ENCODE results near the gene NETO2.

The NETO2 gene

GRCh38 chr16:47051031-47051430 lies 92.7 kb downstream of the NETO2 start:
- Mint-ChIP-seq H3K9me3 (no peaks in the 10 kb centered on the region), H3K27me3 (ENCODE audit: low read depth) (no peaks in the 10 kb centered on the region), H3K27ac (no peak overlapping the region), H3K4me3 (no peak overlapping the region), H3K36me3 (ENCODE audit: low read depth) (no peaks in the 10 kb centered on the region), H3K4me1 (ENCODE audit: low read depth) (no peaks in the 10 kb centered on the region)

- H3K27ac Mint-ChIP-seq = no peak overlapping the region
- H3K4me3 Mint-ChIP-seq = no peak overlapping the region
- H3K36me3 Mint-ChIP-seq (ENCODE audit: low read depth) = no peaks in the 10 kb centered on the region
- no peaks in the 10 kb centered on the region for H3K27me3 Mint-ChIP-seq (ENCODE audit: low read depth)
- no peaks in the 10 kb centered on the region for H3K9me3 Mint-ChIP-seq
- H3K4me1 Mint-ChIP-seq (ENCODE audit: low read depth) = peaks cover 5% of the 10 kb centered on the region
Measured at GRCh38 chr16:47049901-47050583, 93.7 kb downstream of the NETO2 start.

- Mint-ChIP-seq H3K36me3 (ENCODE audit: low read depth) (no peaks in the 10 kb centered on the region), H3K4me1 (ENCODE audit: low read depth) (peaks cover 8% of the 10 kb centered on the region), H3K9me3 (no peaks in the 10 kb centered on the region), H3K27ac (no peak overlapping the region), H3K4me3 (no peak overlapping the region), H3K27me3 (ENCODE audit: low read depth) (no peaks in the 10 kb centered on the region)
Measured at GRCh38 chr16:47047524-47048203, 96.1 kb downstream of the NETO2 start.

GRCh38 chr16:47046726-47047523 lies 96.8 kb downstream of the NETO2 start:
- Mint-ChIP-seq H3K27me3 (ENCODE audit: low read depth) (no peaks in the 10 kb centered on the region), H3K9me3 (no peaks in the 10 kb centered on the region), H3K27ac (no peak overlapping the region), H3K4me3 (no peak overlapping the region), H3K36me3 (ENCODE audit: low read depth) (no peaks in the 10 kb centered on the region), H3K4me1 (ENCODE audit: low read depth) (peaks cover 8% of the 10 kb centered on the region)

- Mint-ChIP-seq H3K36me3 (ENCODE audit: low read depth) (no peaks in the 10 kb centered on the region), H3K4me3 (no peak overlapping the region), H3K27me3 (ENCODE audit: low read depth) (no peaks in the 10 kb centered on the region), H3K9me3 (no peaks in the 10 kb centered on the region), H3K4me1 (ENCODE audit: low read depth) (peaks cover 8% of the 10 kb centered on the region), H3K27ac (no peak overlapping the region)
Measured at GRCh38 chr16:47045459-47045858, 98.3 kb downstream of the NETO2 start.

GRCh38 chr16:47045023-47045422 lies 98.7 kb downstream of the NETO2 start:
- Mint-ChIP-seq H3K4me3 (no peak overlapping the region), H3K9me3 (no peaks in the 10 kb centered on the region), H3K27ac (no peak overlapping the region), H3K27me3 (ENCODE audit: low read depth) (no peaks in the 10 kb centered on the region), H3K36me3 (ENCODE audit: low read depth) (no peaks in the 10 kb centered on the region), H3K4me1 (ENCODE audit: low read depth) (peaks cover 8% of the 10 kb centered on the region)

GRCh38 chr16:47043970-47044684 lies 99.6 kb downstream of the NETO2 start:
- Mint-ChIP-seq H3K9me3 (no peaks in the 10 kb centered on the region), H3K27ac (no peak overlapping the region), H3K36me3 (ENCODE audit: low read depth) (no peaks in the 10 kb centered on the region), H3K27me3 (ENCODE audit: low read depth) (no peaks in the 10 kb centered on the region), H3K4me3 (no peak overlapping the region), H3K4me1 (ENCODE audit: low read depth) (peaks cover 9% of the 10 kb centered on the region)

GRCh38 chr16:47043200-47043599 lies 100.5 kb downstream of the NETO2 start:
- H3K27me3 Mint-ChIP-seq (ENCODE audit: low read depth) = peaks cover 2% of the 10 kb centered on the region
- no peaks in the 10 kb centered on the region for H3K36me3 Mint-ChIP-seq (ENCODE audit: low read depth)
- no peak overlapping the region for H3K4me3 Mint-ChIP-seq
- H3K27ac Mint-ChIP-seq = no peak overlapping the region
- peaks cover 10% of the 10 kb centered on the region for H3K4me1 Mint-ChIP-seq (ENCODE audit: low read depth)
- H3K9me3 Mint-ChIP-seq = no peaks in the 10 kb centered on the region

GRCh38 chr16:47037746-47038458 lies 105.8 kb downstream of the NETO2 start:
- Mint-ChIP-seq H3K27ac (no peak overlapping the region), H3K9me3 (no peaks in the 10 kb centered on the region), H3K36me3 (ENCODE audit: low read depth) (no peaks in the 10 kb centered on the region), H3K4me3 (peak overlapping the region; percentile 75), H3K4me1 (ENCODE audit: low read depth) (peaks cover 3% of the 10 kb centered on the region), H3K27me3 (ENCODE audit: low read depth) (peaks cover 9% of the 10 kb centered on the region)

- H3K36me3 Mint-ChIP-seq (ENCODE audit: low read depth) = no peaks in the 10 kb centered on the region
- H3K4me1 Mint-ChIP-seq (ENCODE audit: low read depth) = peaks cover 3% of the 10 kb centered on the region
- peaks cover 9% of the 10 kb centered on the region for H3K27me3 Mint-ChIP-seq (ENCODE audit: low read depth)
- no peak overlapping the region for H3K27ac Mint-ChIP-seq
- peak overlapping the region; percentile 75 for H3K4me3 Mint-ChIP-seq
- no peaks in the 10 kb centered on the region for H3K9me3 Mint-ChIP-seq
Measured at GRCh38 chr16:47037396-47037745, 106.4 kb downstream of the NETO2 start.

GRCh38 chr16:47036201-47036600 lies 107.5 kb downstream of the NETO2 start:
- Mint-ChIP-seq H3K4me3 (peak overlapping the region; percentile 4), H3K27me3 (ENCODE audit: low read depth) (peaks cover 9% of the 10 kb centered on the region), H3K27ac (no peak overlapping the region), H3K9me3 (no peaks in the 10 kb centered on the region), H3K36me3 (ENCODE audit: low read depth) (no peaks in the 10 kb centered on the region), H3K4me1 (ENCODE audit: low read depth) (peaks cover 3% of the 10 kb centered on the region)

- no peaks in the 10 kb centered on the region for H3K36me3 Mint-ChIP-seq (ENCODE audit: low read depth)
- H3K9me3 Mint-ChIP-seq = no peaks in the 10 kb centered on the region
- H3K27ac Mint-ChIP-seq = no peak overlapping the region
- H3K4me3 Mint-ChIP-seq = no peak overlapping the region
- peaks cover 3% of the 10 kb centered on the region for H3K4me1 Mint-ChIP-seq (ENCODE audit: low read depth)
- peaks cover 9% of the 10 kb centered on the region for H3K27me3 Mint-ChIP-seq (ENCODE audit: low read depth)
Measured at GRCh38 chr16:47035436-47035835, 108.3 kb downstream of the NETO2 start.

GRCh38 chr16:47034455-47034854 lies 109.3 kb downstream of the NETO2 start:
- Mint-ChIP-seq H3K27ac (no peak overlapping the region), H3K27me3 (ENCODE audit: low read depth) (peaks cover 9% of the 10 kb centered on the region), H3K36me3 (ENCODE audit: low read depth) (no peaks in the 10 kb centered on the region), H3K4me1 (ENCODE audit: low read depth) (peaks cover 3% of the 10 kb centered on the region), H3K9me3 (no peaks in the 10 kb centered on the region), H3K4me3 (no peak overlapping the region)

- Mint-ChIP-seq H3K36me3 (ENCODE audit: low read depth) (no peaks in the 10 kb centered on the region), H3K4me1 (ENCODE audit: low read depth) (peaks cover under 1% of the 10 kb centered on the region), H3K4me3 (no peak overlapping the region), H3K27ac (no peak overlapping the region), H3K9me3 (no peaks in the 10 kb centered on the region), H3K27me3 (ENCODE audit: low read depth) (peaks cover 8% of the 10 kb centered on the region)
Measured at GRCh38 chr16:47033176-47033575, 110.6 kb downstream of the NETO2 start.

Data from T-helper 1 cell treated with Interleukin-12 subunit alpha and Interleukin-12 subunit beta and Interleukin-4 antibody, amounts not matched to agents 30 μg/mL and 1 μg/mL, for 36 hours (primary cell).